Measurements from ENCODE around the gene ERC1. TPM values are rescaled to one million over a fixed set of nuclear protein-coding genes. Genes with fewer than 3 reads are reported as not detected.

ERC1 gene
- total and polyA plus RNA-seq, 9 of the 15 experiments (the other 6 are each of a cell fraction or from before 2014, with no cell fraction given), result 0.74 to 11.8 (median 4.8) TPM

DNA sequence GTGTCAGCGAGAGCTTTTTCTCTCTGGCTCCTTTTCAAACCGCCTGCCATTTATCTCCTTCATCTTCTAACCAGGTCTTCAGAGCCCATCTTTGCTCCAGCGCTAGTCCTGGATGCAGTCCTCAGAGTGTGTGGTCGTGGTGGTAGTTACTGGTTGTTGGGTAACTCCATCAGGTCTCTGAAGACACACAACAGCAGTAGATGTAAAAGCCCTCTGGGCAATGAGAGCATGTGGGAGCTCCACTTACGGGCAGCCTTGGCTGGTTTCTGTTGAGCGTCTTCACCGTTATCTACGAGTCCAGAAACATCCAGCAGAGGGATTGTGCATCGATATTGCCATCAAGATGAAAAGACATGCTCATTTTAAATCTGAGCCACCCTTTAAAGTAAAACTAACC is 542.2 kb downstream of the ERC1 start (continued):
- TF ChIP-seq GATA2 (CRISPR knock-in tag; IDR thresholded peaks at IDR 0.05) (peak; percentile 57; the same call in 1 of the 2 replicates), KDM1A (IDR thresholded peaks at IDR 0.05) (0 out of 4 replicates have a peak, but pooled peaks have one; percentile 9 to 37), CTBP1 (IDR thresholded peaks at IDR 0.05; ENCODE audit: borderline replicate concordance) (peak; percentile 47; the same call in 1 of the 2 replicates)

DNA sequence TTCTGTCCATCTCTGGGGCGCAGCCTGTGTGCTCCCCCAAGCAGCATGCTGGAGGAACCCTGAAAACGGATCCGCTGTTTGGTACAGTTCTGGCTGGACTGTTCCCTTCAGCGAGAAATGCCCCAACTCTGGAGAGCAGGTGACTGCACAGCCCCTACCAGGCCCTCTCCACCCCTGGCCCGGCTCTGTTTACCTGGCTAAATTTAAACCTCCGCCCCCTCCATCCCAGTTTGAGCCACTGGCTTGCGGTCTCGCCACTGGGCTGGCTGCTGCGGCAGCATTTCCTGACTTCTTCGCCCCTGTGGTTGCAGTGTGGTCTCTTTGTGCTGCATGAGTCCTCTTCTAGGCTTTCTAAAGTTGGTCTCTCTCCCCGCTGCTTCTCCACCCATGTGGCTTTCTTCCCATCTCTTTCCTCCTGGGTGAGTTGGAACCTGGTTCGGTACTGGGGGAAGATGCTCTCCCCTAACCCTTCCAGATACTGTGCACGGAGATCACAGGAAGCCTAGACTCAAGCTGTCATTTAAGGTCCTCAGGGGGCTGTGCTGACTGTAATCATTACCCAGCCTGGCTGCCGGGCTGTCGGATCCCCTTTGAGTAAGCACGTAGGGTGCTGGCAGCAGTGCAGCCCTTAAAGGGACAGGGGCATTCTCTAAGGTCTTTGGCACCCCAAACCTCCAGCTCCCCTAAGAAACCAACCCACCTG is 542.7 kb downstream of the ERC1 start:
- Histone ChIP-seq H3K27me3 (ENCODE audit: control insufficient read depth in 2 of 2, insufficient read depth in 2 of 2, low read length in 2 of 2) (no peaks in the 10 kb centered on the region), H3K36me3 (ENCODE audit: control insufficient read depth, insufficient read depth, low read length) (no peaks in the 10 kb centered on the region), H3K27ac (ENCODE audit: extremely low read depth, low read depth, low read length) (no peak overlapping the region), H3K4me2 (ENCODE audit: insufficient read depth, low read length) (peak overlapping the region; percentile 55; the same call in 1 of the 2 replicates), H3K9me3 (replicated peaks; ENCODE audit: control insufficient read depth, insufficient read depth, low read depth, low read length) (no peaks in the 10 kb centered on the region), H3K79me2 (ENCODE audit: control insufficient read depth, insufficient read depth, low read length) (peaks cover 15% of the 10 kb centered on the region; the same call in 2 of the 3 replicates), H3K4me1 (replicated peaks in 1 of 2; ENCODE audit: control insufficient read depth in 2 of 2, insufficient read depth in 2 of 2, low read length in 2 of 2) (peaks cover 11 to 34% of the 10 kb centered on the region in 2 experiments), H3K4me3 (no peak overlapping the region), H3K9ac (ENCODE audit: insufficient read depth in 1 of 2, low read depth in 2 of 2, low read length in 2 of 2) (peak overlapping the region in 1 of 2 experiments; percentile 19; a peak in 1 of 4 replicates), H3K9me1 (ENCODE audit: control insufficient read depth, insufficient read depth, low read length) (no peaks in the 10 kb centered on the region), H4K20me1 (replicated peaks; ENCODE audit: control insufficient read depth, insufficient read depth, low read length) (no peaks in the 10 kb centered on the region), H2AFZ (ENCODE audit: low read depth, low read length) (no peak overlapping the region)
- no TSS peak for BruUV-seq (replicated peaks)
- 29% methylated on average over 15 of the region's 16 CpGs for WGBS (ENCODE audit: insufficient coverage, low coverage, missing lambda C conversion rate)
- intact Hi-C loops (cut with micrococcal nuclease) (loop anchor here (5.0 kb wide), 1 partner anchor 44 kb away; no protein-coding TSS in a partner anchor), in situ Hi-C loops (cut with MboI) (no loop called here)
- DNase-seq (ENCODE audit: extremely low read depth in 1 of 4, low spot score in 3 of 4) (peak in 2 of 4 experiments; percentile 21 to 26), ATAC-seq (peak; percentile 9; the same call in 2 of the 3 replicates), FAIRE-seq (no peak)
- TF ChIP-seq ERF (CRISPR knock-in tag; IDR thresholded peaks at IDR 0.05), result no peak
- TF ChIP-seq ZBTB1 (CRISPR knock-in tag; IDR thresholded peaks at IDR 0.05; ENCODE audit: borderline replicate concordance, low read depth), result peak; percentile 75; the same call in 1 of the 2 replicates
- CTCF ChIA-PET (ENCODE audit: low intra/inter-chr PET ratio), result no interaction called here
- POLR2A ChIA-PET, result interaction anchor here (0.7 to 1.0 kb wide), 2 partner anchors 33 to 35 kb away, joined by 3 read pairs; no protein-coding TSS in a partner anchor

All from K562 (cell line).